K562 (cell line): Measurements from ENCODE around the gene TOR1A. TPM values are rescaled to one million over a fixed set of nuclear protein-coding genes. Genes with fewer than 3 reads are reported as not detected.
A peak's percentile ranks its signal among the peaks of the same experiment; 100 is the strongest.

ENCODE experiments used
- ETV5 ChIP-seq: sonication (generic); formaldehyde crosslinking; IDR thresholded peaks from 2 replicates; pipeline ENCODE4 v1.4.0; 2020; ENCODE audit warnings: low read depth, mild to moderate bottlenecking, missing genetic modification reagents
- MTA3 ChIP-seq: fragments of 450-650 bp; formaldehyde crosslinking; IDR thresholded peaks from 2 replicates; pipeline ENCODE4 v1.6.1; 2017; ENCODE audit warnings: mild to moderate bottlenecking, borderline replicate concordance
- NR2F6 ChIP-seq: fragments of 450-650 bp; formaldehyde crosslinking; IDR thresholded peaks from 2 replicates; pipeline ENCODE4 v1.4.0; 2020; ENCODE audit warnings: mild to moderate bottlenecking
- OTX1 ChIP-seq: fragments of 450-650 bp; formaldehyde crosslinking; IDR thresholded peaks from 2 replicates; pipeline ENCODE4 v1.4.0; 2022; ENCODE audit warnings: mild to moderate bottlenecking
- POU5F1 ChIP-seq: fragments of 150-350 bp; IDR thresholded peaks from 2 replicates; pipeline ENCODE4 v1.6.1; 2014; ENCODE audit warnings: borderline replicate concordance, low read length, low read depth, mild to moderate bottlenecking; ENCODE audit not compliant: partially characterized antibody
- PTBP1 ChIP-seq: fragments of 200-400 bp; formaldehyde crosslinking; IDR thresholded peaks from 2 replicates; pipeline ENCODE4 v1.6.1; 2017; ENCODE audit warnings: low read depth, low read length
- SMC3 ChIP-seq: conservative IDR thresholded peaks from 2 replicates; pipeline ENCODE4 v1.6.1; 2011; ENCODE audit warnings: low read depth, low read length, improper control_type of control experiment; ENCODE audit not compliant: insufficient read depth
- STAG1 ChIP-seq: sonication (generic); formaldehyde crosslinking; IDR thresholded peaks from 2 replicates; pipeline ENCODE4 v1.5.0; 2020; ENCODE audit warnings: missing genetic modification reagents, borderline replicate concordance
- ZNF134 ChIP-seq: fragments of 250-450 bp; sonication (Bioruptor Pico); conservative IDR thresholded peaks from 2 replicates; pipeline ENCODE4 v1.4.0; 2020
- ZNF263 ChIP-seq: sonication (generic); formaldehyde crosslinking; IDR thresholded peaks from 2 replicates; pipeline ENCODE4 v1.8.0; 2022; ENCODE audit warnings: mild to moderate bottlenecking, missing genetic modification reagents, borderline replicate concordance
- ZNF354B ChIP-seq: fragments of 250-450 bp; sonication (Bioruptor Pico); IDR thresholded peaks from 2 replicates; pipeline ENCODE4 v1.4.0; 2020
- ZNF76 ChIP-seq: fragments of 250-450 bp; sonication (Bioruptor Pico); IDR thresholded peaks from 2 replicates; pipeline ENCODE4 v1.4.0; 2020; ENCODE audit warnings: mild to moderate bottlenecking, moderate library complexity, borderline replicate concordance
- polyA plus RNA-seq, 8 experiments: library from polyadenylated mRNA; depleted of rRNA in 4 of 8; stranded (reverse) in 5 of 8; unstranded in 3 of 8; fragments of >200 nt; fragmentation: Nextera tagmentation in 2 of 8; fragmentation: Illumina TruSeq in 1 of 8; extraction: Ambion mirVana in 2 of 8; extraction: Trizol in 1 of 8; gene quantifications; 2 replicates each; pipeline versions ENCODE4 v1.2.1 to v1.2.3, GENCODE V29; 2011 to 2014; ENCODE audit warnings: inconsistent platforms in 1 of 8, missing spikeins in 1 of 8
- total RNA-seq, 7 experiments: library from RNA; depleted of rRNA in 6 of 7; stranded (reverse); fragments of >200 nt in 6 of 7; fragmentation: Illumina TruSeq in 2 of 7; extraction: Trizol in 2 of 7; gene quantifications; 2 replicates each; pipeline versions ENCODE4 v1.2.1 to v1.2.3, GENCODE V29; 2011 to 2021; ENCODE audit warnings: low replicate concordance in 1 of 7
- TF ChIP-seq, protein P1 (sequence below), 2 experiments: fragments of 450-650 bp; formaldehyde crosslinking in 1 of 2; IDR thresholded peaks; 2 replicates each; pipeline versions ENCODE4 v1.4.0 to v1.6.1; 2014 to 2020; ENCODE audit warnings: mild to moderate bottlenecking in 2 of 2, borderline replicate concordance in 1 of 2, low read depth in 1 of 2
- TF ChIP-seq, protein P2 (sequence below): fragments of 450-650 bp; conservative IDR thresholded peaks from 2 replicates; pipeline ENCODE4 v1.6.1; 2016; ENCODE audit warnings: missing genetic modification characterization, low read depth, mild to moderate bottlenecking, missing compliant biosample characterization, moderate library complexity
- TF ChIP-seq, protein P3 (sequence below): fragments of 450-650 bp; IDR thresholded peaks from 2 replicates; pipeline ENCODE4 v1.6.1; 2016; ENCODE audit warnings: borderline replicate concordance

TOR1A gene
- total and polyA plus RNA-seq, 9 of the 15 experiments (the other 6 are each of a cell fraction or from before 2014, with no cell fraction given), result 4.5 to 85.8 (median 51.3) TPM

DNA sequence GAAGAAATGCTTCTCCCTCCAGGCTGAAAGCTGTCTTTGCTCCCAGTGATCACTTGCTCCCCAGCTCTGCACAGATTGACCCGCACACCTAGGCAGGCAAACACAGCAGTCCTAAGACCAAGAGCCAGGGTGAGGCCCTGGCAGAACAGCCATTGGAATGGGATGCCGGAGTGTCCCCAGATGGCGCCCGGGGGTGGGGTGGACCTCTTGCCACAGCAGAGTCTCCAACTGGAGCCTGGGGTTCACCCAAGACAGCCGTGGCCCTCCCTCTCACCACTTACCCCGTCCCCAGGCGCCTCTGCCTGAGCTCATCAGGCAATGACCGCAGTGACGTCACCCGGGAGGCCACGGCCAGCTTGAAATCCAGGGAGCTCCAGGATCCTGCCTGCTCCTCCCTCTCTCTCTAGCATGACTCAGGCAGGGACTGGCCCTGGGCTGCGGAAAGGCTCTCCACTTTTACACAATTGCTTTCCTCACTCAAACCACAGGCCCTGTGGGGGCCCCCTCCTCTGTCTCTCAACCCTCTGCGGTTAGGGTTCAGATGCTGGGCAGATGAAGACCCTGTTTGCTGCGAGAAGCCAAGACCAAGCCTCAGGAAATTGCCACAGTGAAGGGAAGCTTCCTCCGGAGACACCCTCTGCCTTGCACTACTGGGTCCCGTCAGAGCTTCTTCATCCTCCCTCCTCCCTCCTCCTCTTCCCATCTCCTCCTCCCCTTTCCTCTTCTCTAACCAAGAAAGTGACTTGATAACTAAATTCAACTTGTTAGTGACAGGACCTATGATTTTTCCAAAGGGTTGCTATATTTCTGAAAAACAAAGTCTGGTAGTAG lies 46.8 kb downstream of the TOR1A start (continued):
- TF ChIP-seq, protein P1, sequence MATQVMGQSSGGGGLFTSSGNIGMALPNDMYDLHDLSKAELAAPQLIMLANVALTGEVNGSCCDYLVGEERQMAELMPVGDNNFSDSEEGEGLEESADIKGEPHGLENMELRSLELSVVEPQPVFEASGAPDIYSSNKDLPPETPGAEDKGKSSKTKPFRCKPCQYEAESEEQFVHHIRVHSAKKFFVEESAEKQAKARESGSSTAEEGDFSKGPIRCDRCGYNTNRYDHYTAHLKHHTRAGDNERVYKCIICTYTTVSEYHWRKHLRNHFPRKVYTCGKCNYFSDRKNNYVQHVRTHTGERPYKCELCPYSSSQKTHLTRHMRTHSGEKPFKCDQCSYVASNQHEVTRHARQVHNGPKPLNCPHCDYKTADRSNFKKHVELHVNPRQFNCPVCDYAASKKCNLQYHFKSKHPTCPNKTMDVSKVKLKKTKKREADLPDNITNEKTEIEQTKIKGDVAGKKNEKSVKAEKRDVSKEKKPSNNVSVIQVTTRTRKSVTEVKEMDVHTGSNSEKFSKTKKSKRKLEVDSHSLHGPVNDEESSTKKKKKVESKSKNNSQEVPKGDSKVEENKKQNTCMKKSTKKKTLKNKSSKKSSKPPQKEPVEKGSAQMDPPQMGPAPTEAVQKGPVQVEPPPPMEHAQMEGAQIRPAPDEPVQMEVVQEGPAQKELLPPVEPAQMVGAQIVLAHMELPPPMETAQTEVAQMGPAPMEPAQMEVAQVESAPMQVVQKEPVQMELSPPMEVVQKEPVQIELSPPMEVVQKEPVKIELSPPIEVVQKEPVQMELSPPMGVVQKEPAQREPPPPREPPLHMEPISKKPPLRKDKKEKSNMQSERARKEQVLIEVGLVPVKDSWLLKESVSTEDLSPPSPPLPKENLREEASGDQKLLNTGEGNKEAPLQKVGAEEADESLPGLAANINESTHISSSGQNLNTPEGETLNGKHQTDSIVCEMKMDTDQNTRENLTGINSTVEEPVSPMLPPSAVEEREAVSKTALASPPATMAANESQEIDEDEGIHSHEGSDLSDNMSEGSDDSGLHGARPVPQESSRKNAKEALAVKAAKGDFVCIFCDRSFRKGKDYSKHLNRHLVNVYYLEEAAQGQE (IDR thresholded peaks at IDR 0.05; ENCODE audit: borderline replicate concordance), result 0 out of 2 replicates have a peak, but pooled peaks have one; percentile 52
- TF ChIP-seq, protein P1 (CRISPR knock-in tag; IDR thresholded peaks at IDR 0.05; ENCODE audit: low read depth), result no peak; the same call in 1 of the 2 replicates
- 0 out of 2 replicates have a peak, but pooled peaks have one; percentile 13 for TF ChIP-seq SMC3
- no peak for TF ChIP-seq PTBP1
- TF ChIP-seq, protein P2, sequence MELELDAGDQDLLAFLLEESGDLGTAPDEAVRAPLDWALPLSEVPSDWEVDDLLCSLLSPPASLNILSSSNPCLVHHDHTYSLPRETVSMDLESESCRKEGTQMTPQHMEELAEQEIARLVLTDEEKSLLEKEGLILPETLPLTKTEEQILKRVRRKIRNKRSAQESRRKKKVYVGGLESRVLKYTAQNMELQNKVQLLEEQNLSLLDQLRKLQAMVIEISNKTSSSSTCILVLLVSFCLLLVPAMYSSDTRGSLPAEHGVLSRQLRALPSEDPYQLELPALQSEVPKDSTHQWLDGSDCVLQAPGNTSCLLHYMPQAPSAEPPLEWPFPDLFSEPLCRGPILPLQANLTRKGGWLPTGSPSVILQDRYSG (tag), result peak; percentile 81; the same call in 1 of the 2 replicates
- 0 out of 2 replicates have a peak, but pooled peaks have one; percentile 16 for TF ChIP-seq ZNF354B
- TF ChIP-seq ZNF134 (CRISPR knock-in tag), result peak; percentile 65; the same call in 1 of the 2 replicates
- TF ChIP-seq ETV5 (CRISPR knock-in tag), result peak; percentile 63
- TF ChIP-seq ZNF76 (CRISPR knock-in tag), result 0 out of 2 replicates have a peak, but pooled peaks have one; percentile 48
- peak; percentile 22 for TF ChIP-seq POU5F1
- TF ChIP-seq MTA3, result peak; percentile 95
- TF ChIP-seq ZNF263 (CRISPR knock-in tag), result peak; percentile 97
- no peak for TF ChIP-seq STAG1 (CRISPR knock-in tag)
- TF ChIP-seq OTX1 (CRISPR knock-in tag), result peak; percentile 78
- TF ChIP-seq, protein P3, sequence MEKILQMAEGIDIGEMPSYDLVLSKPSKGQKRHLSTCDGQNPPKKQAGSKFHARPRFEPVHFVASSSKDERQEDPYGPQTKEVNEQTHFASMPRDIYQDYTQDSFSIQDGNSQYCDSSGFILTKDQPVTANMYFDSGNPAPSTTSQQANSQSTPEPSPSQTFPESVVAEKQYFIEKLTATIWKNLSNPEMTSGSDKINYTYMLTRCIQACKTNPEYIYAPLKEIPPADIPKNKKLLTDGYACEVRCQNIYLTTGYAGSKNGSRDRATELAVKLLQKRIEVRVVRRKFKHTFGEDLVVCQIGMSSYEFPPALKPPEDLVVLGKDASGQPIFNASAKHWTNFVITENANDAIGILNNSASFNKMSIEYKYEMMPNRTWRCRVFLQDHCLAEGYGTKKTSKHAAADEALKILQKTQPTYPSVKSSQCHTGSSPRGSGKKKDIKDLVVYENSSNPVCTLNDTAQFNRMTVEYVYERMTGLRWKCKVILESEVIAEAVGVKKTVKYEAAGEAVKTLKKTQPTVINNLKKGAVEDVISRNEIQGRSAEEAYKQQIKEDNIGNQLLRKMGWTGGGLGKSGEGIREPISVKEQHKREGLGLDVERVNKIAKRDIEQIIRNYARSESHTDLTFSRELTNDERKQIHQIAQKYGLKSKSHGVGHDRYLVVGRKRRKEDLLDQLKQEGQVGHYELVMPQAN, result no peak
- 0 out of 2 replicates have a peak, but pooled peaks have one; percentile 53 for TF ChIP-seq NR2F6 (CRISPR knock-in tag)
